Islet precursor cell (in vitro differentiated cells): Measurements from ENCODE around the gene FASTKD1.

Experiments used
- DNase-seq: peaks from one replicate; pipeline ENCODE4 v3.0.0-alpha.2; 2018

The FASTKD1 gene

DNA sequence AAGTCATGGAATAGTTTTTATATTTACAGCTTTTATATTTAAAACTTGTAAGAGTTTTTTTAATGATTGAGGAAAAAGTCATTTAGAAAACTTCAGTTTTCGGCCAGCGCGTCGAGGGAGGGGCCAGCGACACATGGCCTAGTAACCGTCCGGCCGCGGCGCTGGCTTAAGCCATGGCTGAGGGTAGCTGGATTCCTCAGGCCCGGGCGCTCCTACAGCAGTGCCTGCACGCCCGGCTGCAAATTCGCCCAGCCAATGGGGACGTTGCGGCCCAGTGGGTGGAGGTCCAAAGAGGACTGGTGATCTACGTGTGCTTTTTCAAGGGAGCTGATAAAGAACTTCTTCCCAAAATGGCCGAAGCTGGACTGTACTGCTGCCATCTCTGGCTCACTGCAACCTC is 69.0 kb downstream of the FASTKD1 start:
- DNase-seq: no peak

- DNase-seq: no peak
Measured at GRCh38 chr2:169495310-169495928, 78.2 kb downstream of the FASTKD1 start.

- DNase-seq: no peak
Measured at GRCh38 chr2:169493360-169493759, 80.3 kb downstream of the FASTKD1 start.

DNA sequence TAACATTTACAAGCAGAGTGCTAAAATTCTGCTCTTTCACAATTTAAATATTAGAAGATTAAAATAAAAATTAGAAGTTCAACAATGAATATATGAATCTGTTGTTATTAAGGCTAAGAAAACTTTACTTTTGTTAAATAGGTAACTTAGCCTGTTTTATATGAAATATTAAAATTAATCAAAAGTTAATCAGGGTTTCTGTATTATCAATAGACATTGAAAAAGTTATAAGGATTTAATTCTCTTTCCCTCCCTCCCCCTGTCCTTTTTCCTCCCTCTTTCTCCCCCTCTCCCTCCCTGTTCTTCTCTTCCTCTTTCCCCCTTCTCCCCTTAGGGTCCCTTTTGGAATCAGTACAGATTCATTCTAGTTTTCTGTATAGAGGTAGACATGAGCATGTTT is 82.3 kb downstream of the FASTKD1 start:
- DNase-seq: no peak

GRCh38 chr2:169490834-169491233 is 82.8 kb downstream of the FASTKD1 start:
- no peak for DNase-seq

- DNase-seq: no peak
Measured at GRCh38 chr2:169486487-169486886, 87.2 kb downstream of the FASTKD1 start.

- no peak for DNase-seq
Measured at GRCh38 chr2:169485650-169486138, 88.0 kb downstream of the FASTKD1 start.

DNA sequence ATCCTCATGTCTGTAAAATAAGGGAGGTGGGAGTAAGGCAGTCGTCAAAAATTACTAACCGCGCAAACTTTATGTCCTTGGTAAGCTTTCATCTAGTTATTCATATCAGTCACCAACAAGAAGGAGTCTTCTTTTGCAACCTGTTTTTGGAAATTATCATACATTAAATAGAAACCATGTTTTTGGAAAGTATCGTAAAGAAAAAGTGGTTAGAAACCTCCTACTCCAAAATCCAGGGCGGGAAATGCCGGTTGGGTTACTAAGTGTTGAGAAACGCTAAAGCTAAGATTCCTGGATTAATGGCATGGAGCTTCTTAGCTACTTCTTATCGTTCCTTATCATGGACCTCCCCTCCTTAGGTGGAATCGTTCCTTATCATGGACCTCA is 93.6 kb downstream of the FASTKD1 start:
- DNase-seq: no peak
